ENCODE measurements around the gene SLC7A9.

- TF ChIP-seq, protein P1, sequence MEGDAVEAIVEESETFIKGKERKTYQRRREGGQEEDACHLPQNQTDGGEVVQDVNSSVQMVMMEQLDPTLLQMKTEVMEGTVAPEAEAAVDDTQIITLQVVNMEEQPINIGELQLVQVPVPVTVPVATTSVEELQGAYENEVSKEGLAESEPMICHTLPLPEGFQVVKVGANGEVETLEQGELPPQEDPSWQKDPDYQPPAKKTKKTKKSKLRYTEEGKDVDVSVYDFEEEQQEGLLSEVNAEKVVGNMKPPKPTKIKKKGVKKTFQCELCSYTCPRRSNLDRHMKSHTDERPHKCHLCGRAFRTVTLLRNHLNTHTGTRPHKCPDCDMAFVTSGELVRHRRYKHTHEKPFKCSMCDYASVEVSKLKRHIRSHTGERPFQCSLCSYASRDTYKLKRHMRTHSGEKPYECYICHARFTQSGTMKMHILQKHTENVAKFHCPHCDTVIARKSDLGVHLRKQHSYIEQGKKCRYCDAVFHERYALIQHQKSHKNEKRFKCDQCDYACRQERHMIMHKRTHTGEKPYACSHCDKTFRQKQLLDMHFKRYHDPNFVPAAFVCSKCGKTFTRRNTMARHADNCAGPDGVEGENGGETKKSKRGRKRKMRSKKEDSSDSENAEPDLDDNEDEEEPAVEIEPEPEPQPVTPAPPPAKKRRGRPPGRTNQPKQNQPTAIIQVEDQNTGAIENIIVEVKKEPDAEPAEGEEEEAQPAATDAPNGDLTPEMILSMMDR (IDR thresholded peaks at IDR 0.05; ENCODE audit: extremely low read depth in 1 of 2, insufficient read depth in 1 of 2, low read depth in 1 of 2, low read length in 2 of 2) = no peak
- TF ChIP-seq MAX (IDR thresholded peaks at IDR 0.05; ENCODE audit: insufficient read depth, insufficient read length) (no peak), POLR2A (IDR thresholded peaks at IDR 0.05; ENCODE audit: low read depth, low read length) (no peak), EZH2 (IDR thresholded peaks at IDR 0.05; ENCODE audit: borderline replicate concordance, low read depth, low read length, severe bottlenecking) (no peak), POLR2AphosphoS5 (IDR thresholded peaks at IDR 0.05; ENCODE audit: insufficient read depth, low read depth, low read length) (no peak), MYC (IDR thresholded peaks at IDR 0.05; ENCODE audit: low read depth, low read length) (no peak)
These were observed 40.8 kb downstream of the SLC7A9 start for GRCh38 chr19:32828643-32829344.
